ENCODE data around the gene RNF227. TPM values are rescaled to one million over a fixed set of nuclear protein-coding genes. Genes with fewer than 3 reads are reported as not detected.

Gene RNF227
- total and polyA plus RNA-seq, 4 donors, result 3.8 to 6.7 (median 5.4) TPM

DNA sequence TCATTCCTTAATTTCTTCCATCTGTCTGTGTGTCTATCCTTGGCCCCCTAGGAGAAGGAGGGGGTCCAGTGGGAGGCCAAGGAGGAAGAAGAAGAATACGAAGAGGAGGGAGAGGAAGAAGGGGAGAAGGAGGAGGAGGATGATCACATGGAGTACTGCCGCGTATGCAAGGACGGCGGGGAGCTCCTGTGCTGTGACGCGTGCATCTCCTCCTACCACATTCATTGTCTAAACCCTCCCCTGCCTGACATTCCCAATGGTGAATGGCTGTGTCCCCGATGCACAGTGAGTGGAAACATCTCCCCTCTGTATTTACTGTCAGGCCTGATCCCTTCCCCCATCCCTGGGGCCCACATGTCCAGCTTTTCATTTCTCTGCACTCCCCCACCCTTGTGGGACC lies 21.2 kb downstream of the RNF227 start:
- Histone ChIP-seq H3K36me3 (ENCODE audit: control insufficient read depth, insufficient read depth, low read length) (peaks cover 92% of the 10 kb centered on the region), H3K27me3 (ENCODE audit: control insufficient read depth, insufficient read depth, low read length) (no peaks in the 10 kb centered on the region), H3K9me3 (ENCODE audit: control insufficient read depth, insufficient read depth, low read length) (no peaks in the 10 kb centered on the region), H3K27ac (ENCODE audit: low read depth, low read length) (no peak overlapping the region), H3K4me1 (ENCODE audit: control insufficient read depth, insufficient read depth, low read length) (peaks cover 14% of the 10 kb centered on the region), H3K4me3 (ENCODE audit: low read depth, low read length) (no peak overlapping the region)
- WGBS (ENCODE audit: insufficient coverage), result 96% methylated on average over 4 of the region's 8 CpGs
- DNase-seq (ENCODE audit: low read depth in 4 of 6, low spot score in 6 of 6), result no peak

DNA sequence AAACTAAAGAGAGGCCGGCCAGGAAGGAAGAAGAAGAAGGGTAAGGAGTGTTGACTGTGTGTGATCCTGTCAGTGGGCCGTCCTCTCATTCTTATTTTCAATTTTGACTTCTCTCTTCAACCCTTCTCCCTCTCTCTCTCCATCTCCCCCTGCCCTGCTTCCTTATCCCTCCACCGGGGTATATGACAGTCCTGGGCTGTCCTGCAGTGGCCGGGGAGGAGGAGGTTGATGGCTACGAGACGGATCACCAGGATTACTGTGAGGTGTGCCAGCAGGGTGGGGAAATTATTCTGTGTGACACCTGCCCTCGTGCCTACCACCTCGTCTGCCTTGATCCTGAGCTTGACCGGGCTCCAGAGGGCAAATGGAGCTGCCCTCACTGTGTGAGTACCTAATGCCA lies 21.9 kb downstream of the RNF227 start:
- H3K4me1 ChIP-seq (ENCODE audit: control insufficient read depth, insufficient read depth, low read length), result peaks cover 20% of the 10 kb centered on the region
- H3K27ac ChIP-seq (ENCODE audit: low read depth, low read length), result no peak overlapping the region
- no peak for DNase-seq (ENCODE audit: low read depth in 4 of 6, low spot score in 6 of 6)
- no peak overlapping the region for H3K4me3 ChIP-seq (ENCODE audit: low read depth, low read length)
- no peaks in the 10 kb centered on the region for H3K27me3 ChIP-seq (ENCODE audit: control insufficient read depth, insufficient read depth, low read length)
- H3K36me3 ChIP-seq (ENCODE audit: control insufficient read depth, insufficient read depth, low read length), result peaks cover 89% of the 10 kb centered on the region
- 93% methylated on average over 3 of the region's 9 CpGs for WGBS (ENCODE audit: insufficient coverage)
- H3K9me3 ChIP-seq (ENCODE audit: control insufficient read depth, insufficient read depth, low read length), result no peaks in the 10 kb centered on the region

DNA sequence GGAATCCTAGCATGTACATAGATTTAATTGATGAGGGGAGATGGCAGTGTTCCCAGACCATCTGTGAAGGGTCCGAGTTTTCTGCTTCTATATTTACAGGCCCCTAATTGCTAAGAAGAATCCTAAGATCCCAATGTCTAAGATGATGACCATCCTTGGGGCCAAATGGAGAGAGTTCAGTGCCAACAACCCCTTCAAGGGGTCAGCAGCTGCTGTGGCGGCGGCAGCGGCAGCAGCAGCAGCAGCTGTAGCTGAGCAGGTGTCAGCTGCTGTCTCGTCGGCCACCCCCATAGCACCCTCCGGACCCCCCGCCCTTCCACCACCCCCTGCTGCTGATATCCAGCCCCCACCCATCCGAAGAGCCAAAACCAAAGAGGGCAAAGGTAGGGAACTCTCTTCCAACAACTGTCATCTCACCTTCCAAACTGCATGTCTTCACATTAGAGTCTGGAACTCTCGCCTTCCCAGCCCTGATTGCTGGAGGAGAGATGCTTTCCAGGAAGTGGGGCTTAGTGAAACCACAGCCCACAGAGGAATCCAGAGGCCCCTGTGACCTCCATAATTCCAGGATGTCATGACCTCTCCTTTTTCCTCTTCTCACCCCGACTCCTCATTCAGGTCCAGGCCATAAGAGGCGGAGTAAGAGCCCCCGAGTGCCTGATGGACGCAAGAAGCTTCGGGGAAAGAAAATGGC lies 22.8 kb downstream of the RNF227 start:
- Histone ChIP-seq H3K27ac (ENCODE audit: low read depth, low read length) (no peak overlapping the region), H3K27me3 (ENCODE audit: control insufficient read depth, insufficient read depth, low read length) (no peaks in the 10 kb centered on the region), H3K9me3 (ENCODE audit: control insufficient read depth, insufficient read depth, low read length) (no peaks in the 10 kb centered on the region), H3K36me3 (ENCODE audit: control insufficient read depth, insufficient read depth, low read length) (peaks cover 80% of the 10 kb centered on the region), H3K4me3 (ENCODE audit: low read depth, low read length) (no peak overlapping the region), H3K4me1 (ENCODE audit: control insufficient read depth, insufficient read depth, low read length) (peaks cover 29% of the 10 kb centered on the region)
- WGBS (ENCODE audit: insufficient coverage), result 49% methylated on average over 6 of the region's 15 CpGs
- peak in 2 of 6 donors; percentile 35 to 51 for DNase-seq (ENCODE audit: low read depth in 4 of 6, low spot score in 6 of 6)

DNA sequence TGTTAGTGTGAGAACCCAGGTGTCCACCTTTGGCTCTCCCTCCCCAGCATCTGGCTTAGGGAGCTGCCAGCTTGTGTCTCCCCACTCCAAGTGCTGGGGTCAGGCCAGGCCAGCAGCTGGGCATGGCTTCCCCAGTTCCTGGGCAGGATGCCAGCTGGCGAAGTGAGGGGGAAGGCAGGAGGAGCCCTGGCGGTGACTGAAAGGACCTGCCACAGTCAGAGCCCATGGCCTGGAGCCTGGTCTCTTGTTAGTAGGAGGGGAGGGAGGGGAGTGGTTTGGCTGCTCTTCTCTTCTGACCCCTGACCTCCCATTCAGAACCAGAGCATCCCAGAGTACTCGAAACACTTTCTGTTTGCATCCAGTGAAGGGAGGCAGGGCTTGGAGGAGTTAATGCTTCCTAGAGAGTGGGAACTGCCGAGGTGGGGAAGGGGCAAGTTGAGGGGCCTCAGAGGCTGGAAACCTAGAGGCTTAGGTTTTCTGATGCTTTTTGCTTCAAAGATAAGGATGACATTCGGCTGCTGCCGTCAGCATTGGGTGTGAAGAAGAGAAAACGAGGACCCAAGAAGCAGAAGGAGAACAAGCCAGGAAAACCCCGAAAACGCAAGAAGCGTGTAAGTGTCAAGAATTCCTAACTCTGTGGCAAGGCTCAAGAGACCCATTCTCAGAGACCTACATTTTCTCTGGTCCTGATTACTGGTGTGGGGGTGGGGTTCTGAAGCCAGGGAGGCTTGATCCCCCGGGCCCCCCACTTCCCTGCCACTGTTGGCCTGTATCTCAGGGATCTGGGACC lies 26.7 kb downstream of the RNF227 start:
- peak overlapping the region; percentile 24 for H3K4me3 ChIP-seq (ENCODE audit: low read depth, low read length)
- WGBS (ENCODE audit: insufficient coverage), result 31% methylated on average over 10 of the region's 11 CpGs
- peaks cover 54% of the 10 kb centered on the region for H3K4me1 ChIP-seq (ENCODE audit: control insufficient read depth, insufficient read depth, low read length)
- peak in 5 of 6 donors; percentile 84 to 98 (median 93) for DNase-seq (ENCODE audit: low read depth in 4 of 6, low spot score in 6 of 6)
- H3K27ac ChIP-seq (ENCODE audit: low read depth, low read length), result peak overlapping the region; percentile 95
- no peaks in the 10 kb centered on the region for H3K9me3 ChIP-seq (ENCODE audit: control insufficient read depth, insufficient read depth, low read length)
- H3K36me3 ChIP-seq (ENCODE audit: control insufficient read depth, insufficient read depth, low read length), result peaks cover 44% of the 10 kb centered on the region
- no peaks in the 10 kb centered on the region for H3K27me3 ChIP-seq (ENCODE audit: control insufficient read depth, insufficient read depth, low read length)

DNA sequence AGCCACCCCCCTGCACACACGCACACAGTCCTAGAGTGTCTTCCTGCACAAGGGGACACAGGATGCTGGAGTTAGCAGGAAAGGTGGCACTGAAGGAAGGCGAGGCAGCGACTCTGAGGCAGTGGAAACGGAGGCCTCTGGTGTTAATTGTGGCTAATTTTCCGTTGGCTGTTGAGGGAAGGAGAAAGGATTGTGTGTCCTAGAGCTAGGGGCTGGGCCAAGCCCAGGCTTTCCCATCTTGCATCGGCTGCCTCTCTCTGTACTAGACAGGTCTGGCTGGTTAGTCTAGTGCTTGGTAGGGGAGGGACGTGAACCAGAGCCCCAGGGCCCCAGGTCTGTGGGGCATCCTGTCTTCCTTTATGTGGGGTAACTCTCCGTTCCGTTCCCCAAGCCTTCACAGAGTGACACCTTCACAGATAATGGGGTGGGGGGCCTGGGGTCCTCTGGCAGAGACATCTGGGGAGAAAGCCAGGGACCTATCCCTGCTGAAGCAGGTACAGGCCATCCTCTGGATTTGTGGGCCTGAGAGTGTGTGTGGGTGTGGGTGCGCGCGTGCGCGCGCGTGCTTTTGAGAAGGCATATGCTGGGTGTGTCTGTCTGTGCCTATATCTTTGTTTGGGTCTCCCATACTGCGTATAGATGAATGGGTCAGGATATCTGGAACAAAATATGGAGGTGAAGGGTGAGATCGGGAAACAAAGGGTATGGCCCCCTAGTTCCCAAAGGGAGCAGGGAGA lies 27.7 kb downstream of the RNF227 start, which contains the start of gene CHD3:
Gene CHD3, plus strand, starts transcription at position 606 of the 737 bp plus-strand sequence. CDS start 212 bp downstream, outside the sequence.
- DNase-seq (ENCODE audit: low read depth in 4 of 6, low spot score in 6 of 6), result peak in 2 of 6 donors; percentile 22 to 61
- WGBS (ENCODE audit: insufficient coverage), result 59% methylated on average over 13 of the region's 18 CpGs
- peak within 1 kb of the TSS; percentile 95 for H3K27ac ChIP-seq (ENCODE audit: low read depth, low read length)

DNA sequence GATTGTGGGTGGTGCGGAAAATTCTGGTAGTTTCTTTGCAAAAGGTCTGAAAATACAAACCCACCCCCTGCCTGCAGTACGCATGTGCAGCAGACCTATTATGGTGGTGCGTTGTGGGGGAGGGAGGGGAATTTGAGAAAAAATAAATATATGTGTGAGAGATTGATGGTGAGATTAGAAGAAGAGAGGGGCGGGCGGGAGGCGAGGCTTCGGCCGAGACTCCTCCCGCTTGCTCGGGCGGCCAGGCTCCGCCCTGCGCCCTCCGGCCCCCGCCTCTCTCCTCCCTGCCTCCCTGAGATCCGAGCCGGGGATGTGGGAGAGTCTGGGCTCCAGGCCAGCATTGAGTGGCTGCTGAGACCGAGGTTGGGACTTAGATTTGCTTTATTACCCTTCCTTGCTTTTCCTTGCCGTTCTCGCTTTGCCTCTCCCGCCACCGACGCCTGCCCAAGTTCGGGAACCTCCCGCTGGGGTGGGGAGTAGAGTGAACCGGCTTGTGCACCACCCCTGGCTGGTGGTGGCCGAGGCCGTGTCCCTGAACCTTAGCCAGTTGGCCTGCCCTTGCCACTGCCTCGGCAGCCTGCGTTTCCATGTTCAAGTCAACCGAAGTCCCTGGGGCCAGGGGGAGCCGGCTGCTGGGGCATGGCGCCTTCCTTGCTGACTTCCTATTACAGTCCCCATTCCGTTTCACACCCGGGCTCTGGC lies 28.5 kb downstream of the RNF227 start:
- H3K4me3 ChIP-seq (ENCODE audit: low read depth, low read length), result peak overlapping the region; percentile 83
- H3K27ac ChIP-seq (ENCODE audit: low read depth, low read length), result peak overlapping the region; percentile 95
- H3K27me3 ChIP-seq (ENCODE audit: control insufficient read depth, insufficient read depth, low read length), result no peaks in the 10 kb centered on the region
- peaks cover 52% of the 10 kb centered on the region for H3K4me1 ChIP-seq (ENCODE audit: control insufficient read depth, insufficient read depth, low read length)
- under 1% methylated on average over 29 of the region's 35 CpGs for WGBS (ENCODE audit: insufficient coverage)
- H3K9me3 ChIP-seq (ENCODE audit: control insufficient read depth, insufficient read depth, low read length), result no peaks in the 10 kb centered on the region
- peak in 5 of 6 donors; percentile 84 to 99 (median 91) for DNase-seq (ENCODE audit: low read depth in 4 of 6, low spot score in 6 of 6)
- peaks cover 27% of the 10 kb centered on the region for H3K36me3 ChIP-seq (ENCODE audit: control insufficient read depth, insufficient read depth, low read length)

More for the DNA sequence above, 27.7 kb downstream of the RNF227 start, which contains the start of gene CHD3:
- Histone ChIP-seq H3K36me3 (ENCODE audit: control insufficient read depth, insufficient read depth, low read length) (peaks cover 34% of the 10 kb centered on the region), H3K9me3 (ENCODE audit: control insufficient read depth, insufficient read depth, low read length) (no peaks in the 10 kb centered on the region), H3K4me3 (ENCODE audit: low read depth, low read length) (peak within 1 kb of the TSS; percentile 83), H3K4me1 (ENCODE audit: control insufficient read depth, insufficient read depth, low read length) (peaks cover 51% of the 10 kb centered on the region), H3K27me3 (ENCODE audit: control insufficient read depth, insufficient read depth, low read length) (no peaks in the 10 kb centered on the region)

DNA sequence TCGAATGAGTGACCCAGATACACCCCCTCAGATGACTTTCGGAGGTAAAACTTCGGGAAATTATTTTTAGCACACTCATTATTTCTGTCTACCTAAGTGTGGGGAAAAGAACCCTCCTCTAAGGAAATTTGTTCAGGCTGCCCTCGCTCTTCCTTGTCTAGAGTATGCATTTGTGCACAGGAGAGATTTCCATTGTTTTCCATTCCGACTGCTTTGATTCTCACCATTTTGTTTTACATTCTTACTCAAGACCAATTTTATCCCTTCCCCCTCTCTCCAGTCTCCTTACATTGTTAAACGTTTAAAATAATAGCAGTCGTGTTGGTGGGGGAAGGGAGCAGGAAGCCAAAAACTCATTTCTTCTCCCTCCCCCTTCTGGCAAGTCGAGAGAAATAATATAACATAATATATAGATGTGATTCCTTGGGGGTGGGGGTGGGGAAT lies 29.0 kb downstream of the RNF227 start:
- no peak for DNase-seq (ENCODE audit: low read depth in 4 of 6, low spot score in 6 of 6)
- H3K4me1 ChIP-seq (ENCODE audit: control insufficient read depth, insufficient read depth, low read length), result peaks cover 55% of the 10 kb centered on the region
- peak overlapping the region; percentile 95 for H3K27ac ChIP-seq (ENCODE audit: low read depth, low read length)
- peaks cover 22% of the 10 kb centered on the region for H3K36me3 ChIP-seq (ENCODE audit: control insufficient read depth, insufficient read depth, low read length)
- WGBS (ENCODE audit: insufficient coverage), result no CpG with 5 or more reads among the region's 8 CpGs
- peak overlapping the region; percentile 83 for H3K4me3 ChIP-seq (ENCODE audit: low read depth, low read length)
- no peaks in the 10 kb centered on the region for H3K9me3 ChIP-seq (ENCODE audit: control insufficient read depth, insufficient read depth, low read length)
- H3K27me3 ChIP-seq (ENCODE audit: control insufficient read depth, insufficient read depth, low read length), result no peaks in the 10 kb centered on the region

DNA sequence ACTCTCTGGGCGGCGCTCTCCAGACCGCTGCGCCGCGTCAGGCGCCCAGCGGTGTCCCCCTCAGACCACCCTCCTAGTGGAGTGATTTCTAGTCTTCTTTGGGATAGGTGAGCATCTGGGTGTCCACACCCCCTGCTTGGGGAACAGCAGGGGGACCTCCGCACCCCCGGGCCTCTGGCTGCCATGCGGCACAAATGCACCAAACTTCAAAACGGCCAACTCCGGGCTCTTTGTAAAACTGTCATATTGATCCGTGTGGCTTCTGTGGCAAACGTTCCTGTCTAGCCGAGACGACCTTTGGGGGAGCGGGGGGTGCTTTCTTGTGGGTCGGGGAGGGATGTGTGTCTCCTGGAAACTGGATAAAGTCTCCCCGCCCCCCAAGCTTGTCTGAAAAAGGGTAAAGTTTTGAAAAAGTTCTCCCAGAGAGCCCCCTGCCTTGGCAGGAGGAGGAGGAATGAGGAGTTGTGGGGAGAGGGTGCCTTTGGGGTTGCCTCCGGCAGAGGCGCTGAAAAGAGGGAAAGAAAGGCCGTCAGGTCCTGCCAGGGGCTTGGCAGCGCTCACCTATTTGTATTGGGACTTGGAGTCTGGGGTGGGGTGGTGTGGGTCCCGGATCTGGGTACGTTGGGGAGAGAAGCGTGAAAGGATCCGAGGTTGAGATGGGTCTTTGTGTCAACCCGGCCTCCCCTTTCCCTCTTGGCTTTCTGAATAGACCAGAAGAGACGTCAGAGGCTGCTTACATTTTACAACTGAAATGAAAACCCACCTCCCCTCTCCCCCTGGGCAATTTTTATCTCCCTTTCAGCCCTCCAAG lies 29.7 kb downstream of the RNF227 start:
- Histone ChIP-seq H3K4me3 (ENCODE audit: low read depth, low read length) (peak overlapping the region; percentile 83), H3K36me3 (ENCODE audit: control insufficient read depth, insufficient read depth, low read length) (peaks cover 18% of the 10 kb centered on the region), H3K9me3 (ENCODE audit: control insufficient read depth, insufficient read depth, low read length) (no peaks in the 10 kb centered on the region), H3K27me3 (ENCODE audit: control insufficient read depth, insufficient read depth, low read length) (no peaks in the 10 kb centered on the region), H3K27ac (ENCODE audit: low read depth, low read length) (peak overlapping the region; percentile 95), H3K4me1 (ENCODE audit: control insufficient read depth, insufficient read depth, low read length) (peaks cover 60% of the 10 kb centered on the region)
- DNase-seq (ENCODE audit: low read depth in 4 of 6, low spot score in 6 of 6), result peak in 2 of 6 donors; percentile 80
- 1% methylated on average over 22 of the region's 30 CpGs for WGBS (ENCODE audit: insufficient coverage)

Measured in spinal cord (tissue), 10 donors.